Trophoblast cell (in vitro differentiated cells and primary cell): ENCODE results near the gene CEP63.

ENCODE experiments used
- DNase-seq, 2 donors: peaks; one replicate each; pipeline ENCODE4 v3.0.0-alpha.2; 2016
- H2AFZ ChIP-seq: 2 replicates; pipeline ENCODE4 v1.6.1; 2013; ENCODE audit warnings: low read length, moderate library complexity, mild to moderate bottlenecking; ENCODE audit not compliant: insufficient read depth, poor library complexity
- H2AK5ac ChIP-seq: 2 replicates; pipeline ENCODE4 v1.6.1; 2013; ENCODE audit warnings: mild to moderate bottlenecking, low read length
- H2BK120ac ChIP-seq: 2 replicates; pipeline ENCODE4 v1.6.1; 2013; ENCODE audit warnings: low read length, mild to moderate bottlenecking, moderate library complexity; ENCODE audit not compliant: insufficient read depth, poor library complexity
- H2BK12ac ChIP-seq: 2 replicates; pipeline ENCODE4 v1.6.1; 2013; ENCODE audit warnings: mild to moderate bottlenecking, low read length, moderate library complexity
- H2BK5ac ChIP-seq: 2 replicates; pipeline ENCODE4 v1.6.1; 2013; ENCODE audit warnings: low read length, low read depth, moderate library complexity, mild to moderate bottlenecking; ENCODE audit not compliant: poor library complexity
- H3K14ac ChIP-seq: 2 replicates; pipeline ENCODE4 v1.6.1; 2013; ENCODE audit warnings: mild to moderate bottlenecking, low read length
- H3K18ac ChIP-seq: 2 replicates; pipeline ENCODE4 v1.6.1; 2013; ENCODE audit warnings: mild to moderate bottlenecking, low read length
- H3K23ac ChIP-seq: 2 replicates; pipeline ENCODE4 v1.6.1; 2013; ENCODE audit warnings: low read length
- H3K27ac ChIP-seq: 2 replicates; pipeline ENCODE4 v1.5.1; 2013; ENCODE audit warnings: low read depth, mild to moderate bottlenecking, inconsistent platforms, low read length, moderate library complexity
- H3K27me3 ChIP-seq: 2 replicates; pipeline ENCODE4 v1.6.1; 2013; ENCODE audit warnings: inconsistent platforms, mild to moderate bottlenecking, low read length, moderate library complexity; ENCODE audit not compliant: insufficient read depth
- H3K36me3 ChIP-seq, 2 experiments: 1 replicate in 1 of 2; 2 replicates in 1 of 2; pipeline ENCODE4 v1.6.1; 2013; ENCODE audit warnings: low read length in 2 of 2, mild to moderate bottlenecking in 2 of 2, moderate library complexity in 1 of 2; ENCODE audit not compliant: insufficient read depth in 2 of 2, control insufficient read depth in 1 of 2
- H3K4ac ChIP-seq: 2 replicates; pipeline ENCODE4 v1.6.1; 2013; ENCODE audit warnings: low read depth, mild to moderate bottlenecking, low read length, moderate library complexity
- H3K4me1 ChIP-seq, 2 experiments: 1 replicate in 1 of 2; 2 replicates in 1 of 2; pipeline ENCODE4 v1.6.1; 2013; ENCODE audit warnings: low read length in 2 of 2, mild to moderate bottlenecking in 2 of 2, moderate library complexity in 1 of 2; ENCODE audit not compliant: insufficient read depth in 2 of 2, control insufficient read depth in 1 of 2
- H3K4me2 ChIP-seq: 2 replicates; pipeline ENCODE4 v1.6.1; 2013; ENCODE audit warnings: inconsistent platforms, mild to moderate bottlenecking, low read length, moderate library complexity
- H3K4me3 ChIP-seq: 2 replicates; pipeline ENCODE4 v1.5.1; 2013; ENCODE audit warnings: mild to moderate bottlenecking, low read depth, low read length, inconsistent platforms
- H3K79me1 ChIP-seq: one replicate; pipeline ENCODE4 v1.6.1; 2013; ENCODE audit warnings: low read length
- H3K79me2 ChIP-seq: 2 replicates; pipeline ENCODE4 v1.6.1; 2013; ENCODE audit warnings: low read length, mild to moderate bottlenecking; ENCODE audit not compliant: control insufficient read depth, insufficient read depth, poor library complexity
- H3K9ac ChIP-seq: 2 replicates; pipeline ENCODE4 v1.6.1; 2013; ENCODE audit warnings: mild to moderate bottlenecking, low read length
- H3K9me3 ChIP-seq: 2 replicates; pipeline ENCODE4 v1.6.1; 2013; ENCODE audit warnings: low read depth, mild to moderate bottlenecking, control low read depth, inconsistent platforms, low read length; ENCODE audit not compliant: insufficient read depth
- H4K12ac ChIP-seq: 2 replicates; pipeline ENCODE4 v1.6.1; 2013; ENCODE audit warnings: low read depth, mild to moderate bottlenecking, low read length, moderate library complexity
- H4K8ac ChIP-seq: 2 replicates; pipeline ENCODE4 v1.6.1; 2013; ENCODE audit warnings: low read depth, mild to moderate bottlenecking, low read length, moderate library complexity
- H4K91ac ChIP-seq: one replicate; pipeline ENCODE4 v1.6.1; 2013; ENCODE audit warnings: low read depth, mild to moderate bottlenecking, low read length, moderate library complexity
- WGBS: extraction: QIAGEN DNeasy Blood & Tissue Kit; methylation state at CpG from one replicate; pipeline ENCODE4 v1.1.7; 2013; ENCODE audit warnings: missing lambda C conversion rate; ENCODE audit not compliant: insufficient read length, insufficient coverage; ENCODE audit errors: extremely low coverage; 5-methylcytosine and 5-hydroxymethylcytosine counted together

The CEP63 gene

GRCh38 chr3:134494495-134494894, 8.6 kb downstream of the CEP63 start:
- Histone ChIP-seq H3K36me3 (no peaks in the 10 kb centered on the region), H3K9me3 (no peaks in the 10 kb centered on the region), H4K91ac (no peak overlapping the region), H2AK5ac (no peak overlapping the region), H3K79me1 (no peaks in the 10 kb centered on the region), H3K4me1 (no peaks in the 10 kb centered on the region), H2AFZ (no peak overlapping the region), H3K4me3 (no peak overlapping the region), H3K4me2 (no peak overlapping the region), H3K23ac (no peak overlapping the region), H4K8ac (no peak overlapping the region), H3K27me3 (no peaks in the 10 kb centered on the region), H3K27ac (no peak overlapping the region), H2BK12ac (no peak overlapping the region), H3K9ac (no peak overlapping the region), H3K14ac (no peak overlapping the region), H3K79me2 (no peaks in the 10 kb centered on the region), H4K12ac (no peak overlapping the region), H2BK120ac (no peak overlapping the region), H3K18ac (no peak overlapping the region), H3K4ac (no peak overlapping the region), H2BK5ac (no peak overlapping the region)
- DNase-seq, result peak in 1 of 2 donors; percentile 26
- WGBS, result no CpG with 5 or more reads among the region's 5 CpGs

GRCh38 chr3:134495980-134496379, 10.1 kb downstream of the CEP63 start:
- no peak for DNase-seq
- H3K36me3 ChIP-seq, result no peaks in the 10 kb centered on the region
- H3K79me2 ChIP-seq, result no peaks in the 10 kb centered on the region
- H3K9ac ChIP-seq, result no peak overlapping the region
- no peak overlapping the region for H2AFZ ChIP-seq
- H3K4me1 ChIP-seq, result no peaks in the 10 kb centered on the region
- H4K8ac ChIP-seq, result no peak overlapping the region
- H2BK5ac ChIP-seq, result no peak overlapping the region
- no peak overlapping the region for H2BK12ac ChIP-seq
- no peak overlapping the region for H3K14ac ChIP-seq
- H3K27me3 ChIP-seq, result no peaks in the 10 kb centered on the region
- H4K12ac ChIP-seq, result no peak overlapping the region
- H3K4me3 ChIP-seq, result no peak overlapping the region
- no peaks in the 10 kb centered on the region for H3K9me3 ChIP-seq
- no peak overlapping the region for H3K23ac ChIP-seq
- no peak overlapping the region for H2BK120ac ChIP-seq
- no peak overlapping the region for H3K18ac ChIP-seq
- H2AK5ac ChIP-seq, result no peak overlapping the region
- no peaks in the 10 kb centered on the region for H3K79me1 ChIP-seq
- no peak overlapping the region for H3K4me2 ChIP-seq
- no peak overlapping the region for H3K4ac ChIP-seq
- no peak overlapping the region for H3K27ac ChIP-seq
- H4K91ac ChIP-seq, result no peak overlapping the region

- H3K9ac ChIP-seq, result no peak overlapping the region
- no CpG with 5 or more reads among the region's 3 CpGs for WGBS
- H3K79me2 ChIP-seq, result no peaks in the 10 kb centered on the region
- H2BK5ac ChIP-seq, result no peak overlapping the region
- no peak overlapping the region for H3K27ac ChIP-seq
- H3K23ac ChIP-seq, result no peak overlapping the region
- no peak overlapping the region for H3K4me2 ChIP-seq
- no peak overlapping the region for H3K18ac ChIP-seq
- H2AFZ ChIP-seq, result no peak overlapping the region
- H4K12ac ChIP-seq, result no peak overlapping the region
- H2BK120ac ChIP-seq, result no peak overlapping the region
- no peaks in the 10 kb centered on the region for H3K79me1 ChIP-seq
- H3K9me3 ChIP-seq, result no peaks in the 10 kb centered on the region
- no peak overlapping the region for H3K4ac ChIP-seq
- H3K36me3 ChIP-seq, result no peaks in the 10 kb centered on the region
- no peaks in the 10 kb centered on the region for H3K27me3 ChIP-seq
- no peak overlapping the region for H2BK12ac ChIP-seq
- no peaks in the 10 kb centered on the region for H3K4me1 ChIP-seq
- DNase-seq, result no peak
- H3K4me3 ChIP-seq, result no peak overlapping the region
- no peak overlapping the region for H2AK5ac ChIP-seq
- no peak overlapping the region for H3K14ac ChIP-seq
- H4K91ac ChIP-seq, result no peak overlapping the region
- H4K8ac ChIP-seq, result no peak overlapping the region
These were observed 10.7 kb downstream of the CEP63 start for GRCh38 chr3:134496471-134497071.

- H2BK5ac ChIP-seq, result no peak overlapping the region
- H2AK5ac ChIP-seq, result no peak overlapping the region
- H2BK12ac ChIP-seq, result no peak overlapping the region
- no peak overlapping the region for H4K12ac ChIP-seq
- no peaks in the 10 kb centered on the region for H3K4me1 ChIP-seq
- no peak overlapping the region for H3K4me3 ChIP-seq
- no peak overlapping the region for H3K14ac ChIP-seq
- H3K27me3 ChIP-seq, result no peaks in the 10 kb centered on the region
- no peak overlapping the region for H3K27ac ChIP-seq
- H2AFZ ChIP-seq, result no peak overlapping the region
- DNase-seq, result no peak
- no peak overlapping the region for H3K4ac ChIP-seq
- H3K36me3 ChIP-seq, result no peaks in the 10 kb centered on the region
- no peaks in the 10 kb centered on the region for H3K79me2 ChIP-seq
- no peak overlapping the region for H4K91ac ChIP-seq
- H3K9ac ChIP-seq, result no peak overlapping the region
- H3K9me3 ChIP-seq, result no peaks in the 10 kb centered on the region
- H3K4me2 ChIP-seq, result no peak overlapping the region
- H3K79me1 ChIP-seq, result no peaks in the 10 kb centered on the region
- no peak overlapping the region for H4K8ac ChIP-seq
- no CpG with 5 or more reads among the region's 1 CpG for WGBS
- no peak overlapping the region for H3K18ac ChIP-seq
- no peak overlapping the region for H2BK120ac ChIP-seq
- no peak overlapping the region for H3K23ac ChIP-seq
These were observed 17.4 kb downstream of the CEP63 start for GRCh38 chr3:134503266-134503665.
